K562 (cell line): Measurements from ENCODE around the gene SENP1.

Experiments used
- CTCF ChIP-seq, 3 experiments: IDR thresholded peaks in 2 of 3; conservative IDR thresholded peaks in 1 of 3; 2 replicates each; pipeline ENCODE4 v1.5.1; 2011 to 2012; ENCODE audit warnings: low read length in 3 of 3, mild to moderate bottlenecking in 3 of 3, control low read depth in 2 of 3, improper control_type of control experiment in 1 of 3, inconsistent platforms in 1 of 3, low read depth in 1 of 3, mixed read lengths in 1 of 3, moderate library complexity in 1 of 3; ENCODE audit not compliant: insufficient read depth in 2 of 3
- EGR1 ChIP-seq: fragments of 450-650 bp; conservative IDR thresholded peaks from 2 replicates; pipeline ENCODE4 v1.6.1; 2017; ENCODE audit warnings: mild to moderate bottlenecking
- ESRRA ChIP-seq: fragments of 450-650 bp; IDR thresholded peaks from 2 replicates; pipeline ENCODE4 v1.6.1; 2014; ENCODE audit warnings: low read depth, mild to moderate bottlenecking, moderate library complexity, borderline replicate concordance
- ZFX ChIP-seq: sonication (generic); formaldehyde crosslinking; IDR thresholded peaks from 2 replicates; pipeline ENCODE4 v1.8.0; 2022; ENCODE audit warnings: mild to moderate bottlenecking, missing genetic modification reagents, moderate library complexity

- no peak for TF ChIP-seq CTCF (IDR thresholded peaks at IDR 0.05 in 2 of 3, conservative IDR thresholded peaks at IDR 0.05 in 1 of 3; ENCODE audit: insufficient read depth in 2 of 3, low read depth in 1 of 3, low read length in 3 of 3)
- no peak for TF ChIP-seq EGR1
- no peak for TF ChIP-seq ZFX (CRISPR knock-in tag)
- no peak for TF ChIP-seq ESRRA
Measured at GRCh38 chr12:48022180-48022521, 83.7 kb downstream of the SENP1 start.
